ENCODE data around the gene SON. TPM values are rescaled to one million over a fixed set of nuclear protein-coding genes. Genes with fewer than 3 reads are reported as not detected.

The SON gene
- total RNA-seq, 1 experiment from 2014 or later = 220 TPM

GRCh38 chr21:33578959-33579542 is 36.2 kb downstream of the SON start:
- Mint-ChIP-seq H3K36me3 (ENCODE audit: insufficient read depth, unreplicated experiment) (peaks cover 76% of the 10 kb centered on the region), H3K4me3 (ENCODE audit: unreplicated experiment) (no peak overlapping the region), H3K9me3 (ENCODE audit: unreplicated experiment) (no peaks in the 10 kb centered on the region), H3K27ac (ENCODE audit: unreplicated experiment) (peak overlapping the region; percentile 48), H3K27me3 (ENCODE audit: insufficient read depth, unreplicated experiment) (no peaks in the 10 kb centered on the region), H3K4me1 (ENCODE audit: low read depth, unreplicated experiment) (peaks cover 6% of the 10 kb centered on the region)
- Histone ChIP-seq H3K36me3 (ENCODE audit: control insufficient read depth, insufficient read depth, low read length) (no peaks in the 10 kb centered on the region), H3K27me3 (replicated peaks; ENCODE audit: control insufficient read depth, insufficient read depth, low read length) (no peaks in the 10 kb centered on the region), H3K9me3 (no peaks in the 10 kb centered on the region), H3K4me1 (peaks cover 11% of the 10 kb centered on the region), H3K4me3 (ENCODE audit: low read depth, low read length) (no peak overlapping the region)
- CTCF ChIA-PET = no interaction called here
- DNase-seq = no peak
- POLR2A ChIA-PET = no interaction called here
- intact Hi-C loops (cut with micrococcal nuclease; ENCODE audit: unreplicated experiment) = no loop called here
- no peak for TF ChIP-seq CTCF (IDR thresholded peaks at IDR 0.05; ENCODE audit: insufficient read depth in 1 of 2, low read depth in 1 of 2, low read length in 1 of 2, severe bottlenecking in 1 of 2, unreplicated experiment in 1 of 2)
- BruUV-seq (replicated peaks) = no TSS peak

GRCh38 chr21:33584455-33584854 is 41.6 kb downstream of the SON start:
- ChIA-PET POLR2A (no interaction called here), CTCF (no interaction called here)
- BruUV-seq (replicated peaks) = no TSS peak
- H3K4me1 Mint-ChIP-seq (ENCODE audit: low read depth, unreplicated experiment) = peaks cover 6% of the 10 kb centered on the region
- peaks cover 68% of the 10 kb centered on the region for H3K36me3 Mint-ChIP-seq (ENCODE audit: insufficient read depth, unreplicated experiment)
- no peaks in the 10 kb centered on the region for H3K9me3 Mint-ChIP-seq (ENCODE audit: unreplicated experiment)
- no peak overlapping the region for H3K4me3 ChIP-seq (ENCODE audit: low read depth, low read length)
- no peak for TF ChIP-seq CTCF (IDR thresholded peaks at IDR 0.05; ENCODE audit: insufficient read depth in 1 of 2, low read depth in 1 of 2, low read length in 1 of 2, severe bottlenecking in 1 of 2, unreplicated experiment in 1 of 2)
- no peaks in the 10 kb centered on the region for H3K27me3 Mint-ChIP-seq (ENCODE audit: insufficient read depth, unreplicated experiment)
- peaks cover 10% of the 10 kb centered on the region for H3K4me1 ChIP-seq
- intact Hi-C loops (cut with micrococcal nuclease; ENCODE audit: unreplicated experiment) = no loop called here
- no peak overlapping the region for H3K4me3 Mint-ChIP-seq (ENCODE audit: unreplicated experiment)
- no peak overlapping the region for H3K27ac Mint-ChIP-seq (ENCODE audit: unreplicated experiment)
- H3K36me3 ChIP-seq (ENCODE audit: control insufficient read depth, insufficient read depth, low read length) = no peaks in the 10 kb centered on the region
- no peaks in the 10 kb centered on the region for H3K9me3 ChIP-seq
- no peak for DNase-seq
- H3K27me3 ChIP-seq (replicated peaks; ENCODE audit: control insufficient read depth, insufficient read depth, low read length) = no peaks in the 10 kb centered on the region

- Mint-ChIP-seq H3K4me3 (ENCODE audit: unreplicated experiment) (peak overlapping the region; percentile 91), H3K27me3 (ENCODE audit: insufficient read depth, unreplicated experiment) (no peaks in the 10 kb centered on the region), H3K36me3 (ENCODE audit: insufficient read depth, unreplicated experiment) (peaks cover 48% of the 10 kb centered on the region), H3K9me3 (ENCODE audit: unreplicated experiment) (no peaks in the 10 kb centered on the region), H3K4me1 (ENCODE audit: low read depth, unreplicated experiment) (peaks cover 8% of the 10 kb centered on the region), H3K27ac (ENCODE audit: unreplicated experiment) (no peak overlapping the region)
- Histone ChIP-seq H3K9me3 (no peaks in the 10 kb centered on the region), H3K27me3 (replicated peaks; ENCODE audit: control insufficient read depth, insufficient read depth, low read length) (no peaks in the 10 kb centered on the region), H3K36me3 (ENCODE audit: control insufficient read depth, insufficient read depth, low read length) (no peaks in the 10 kb centered on the region), H3K4me1 (peaks cover 15% of the 10 kb centered on the region), H3K4me3 (ENCODE audit: low read depth, low read length) (no peak overlapping the region)
- ChIA-PET POLR2A (no interaction called here), CTCF (no interaction called here)
- intact Hi-C loops (cut with micrococcal nuclease; ENCODE audit: unreplicated experiment) = no loop called here
- no peak for DNase-seq
- no TSS peak for BruUV-seq (replicated peaks)
- no peak for TF ChIP-seq CTCF (IDR thresholded peaks at IDR 0.05; ENCODE audit: insufficient read depth in 1 of 2, low read depth in 1 of 2, low read length in 1 of 2, severe bottlenecking in 1 of 2, unreplicated experiment in 1 of 2)
Observed at GRCh38 chr21:33586927-33587326, 44.1 kb downstream of the SON start.
